HL-60 (cell line): Measurements from ENCODE around the gene CATSPERB.

Experiments used
- DNase-seq, 2 experiments: peaks; one replicate each; pipeline ENCODE4 v3.0.0-alpha.2; 2010 to 2020; ENCODE audit warnings: low read depth in 1 of 2, low spot score in 1 of 2
- H3K27ac ChIP-seq: fragments of 250-450 bp; sonication (Bioruptor Pico); replicated peaks from 2 replicates; pipeline ENCODE4 v1.5.1; 2020; ENCODE audit warnings: mild to moderate bottlenecking, moderate library complexity
- H3K27me3 ChIP-seq: fragments of 250-450 bp; sonication (Bioruptor Pico); 2 replicates; pipeline ENCODE4 v1.5.1; 2021; ENCODE audit warnings: mild to moderate bottlenecking, moderate library complexity; ENCODE audit not compliant: insufficient read depth, poor library complexity, severe bottlenecking
- H3K4me3 ChIP-seq: replicated peaks from 2 replicates; pipeline ENCODE4 v1.5.1; 2011; ENCODE audit warnings: mild to moderate bottlenecking, control low read depth, low read length; ENCODE audit not compliant: insufficient read depth
- CTCF ChIP-seq: IDR thresholded peaks from one replicate; pipeline ENCODE4 v1.5.1; 2011; ENCODE audit warnings: low read length, control low read depth, inconsistent platforms; ENCODE audit not compliant: insufficient read depth
- GABPA ChIP-seq: IDR thresholded peaks from 2 replicates; pipeline ENCODE4 v1.6.1; 2012; ENCODE audit warnings: low read depth
- POLR2AphosphoS5 ChIP-seq: IDR thresholded peaks from 2 replicates; pipeline ENCODE4 v1.6.1; 2012; ENCODE audit warnings: low read depth
- REST ChIP-seq: IDR thresholded peaks from 2 replicates; pipeline ENCODE4 v1.6.1; 2012; ENCODE audit warnings: low read depth; ENCODE audit not compliant: insufficient replicate concordance
- SPI1 ChIP-seq: IDR thresholded peaks from 2 replicates; pipeline ENCODE4 v1.6.1; 2012; ENCODE audit warnings: low read depth, mild to moderate bottlenecking, borderline replicate concordance

The CATSPERB gene

GRCh38 chr14:91732859-91733477 lies 1.1 kb upstream of the CATSPERB start:
- no peak overlapping the region for H3K4me3 ChIP-seq
- no peak for DNase-seq
- no peaks in the 10 kb centered on the region for H3K27me3 ChIP-seq
- no peak overlapping the region for H3K27ac ChIP-seq
- TF ChIP-seq GABPA (no peak), POLR2AphosphoS5 (no peak), CTCF (no peak), REST (no peak), SPI1 (no peak)

GRCh38 chr14:91732439-91732838 lies 553 bp upstream of the CATSPERB start:
- no peak for DNase-seq
- no peak overlapping the region for H3K27ac ChIP-seq
- no peak overlapping the region for H3K4me3 ChIP-seq
- no peak for TF ChIP-seq GABPA
- TF ChIP-seq POLR2AphosphoS5, result no peak
- no peak for TF ChIP-seq REST
- TF ChIP-seq SPI1, result no peak
- TF ChIP-seq CTCF, result no peak
- peaks cover 3% of the 10 kb centered on the region for H3K27me3 ChIP-seq

- Histone ChIP-seq H3K27ac (no peak overlapping the region), H3K4me3 (no peak overlapping the region), H3K27me3 (peaks cover 3% of the 10 kb centered on the region)
- DNase-seq, result no peak
- TF ChIP-seq SPI1 (no peak), GABPA (no peak), REST (no peak), CTCF (no peak), POLR2AphosphoS5 (no peak)
These were observed 868 bp downstream of the CATSPERB start for GRCh38 chr14:91731018-91731417.
